Lower leg skin (tissue), 3 donors: ENCODE results near the gene ELK4.

Experiments used
- POLR2A ChIP-seq, 2 donors: fragments of 450-650 bp; IDR thresholded peaks; one replicate each; pipeline ENCODE4 v1.6.1; 2016 to 2017; ENCODE audit warnings: antibody characterized with exemption in 2 of 2, mild to moderate bottlenecking in 1 of 2, moderate library complexity in 1 of 2
- TF ChIP-seq, protein P1 (sequence below), 3 donors: fragments of 450-650 bp; IDR thresholded peaks; one replicate each; pipeline ENCODE4 v1.5.1; 2016; ENCODE audit warnings: antibody characterized with exemption in 3 of 3, mild to moderate bottlenecking in 3 of 3, moderate library complexity in 2 of 3

DNA sequence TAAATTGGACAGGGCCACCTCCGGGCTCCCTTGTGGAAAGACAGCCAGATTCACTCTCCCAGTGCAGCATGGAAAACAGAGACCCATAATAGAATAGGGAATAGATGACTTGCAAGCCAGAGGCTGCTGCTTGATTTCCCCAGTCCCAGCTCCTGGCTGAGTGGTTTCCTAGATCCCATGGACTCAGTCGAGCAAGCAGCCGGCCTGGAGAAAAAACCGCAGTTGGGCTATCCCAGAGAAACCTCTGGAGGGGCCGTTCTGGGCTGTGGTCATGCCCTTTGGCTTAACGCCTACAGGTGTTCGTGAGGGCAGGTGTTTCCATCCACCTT lies 61.7 kb downstream of the ELK4 start:
- TF ChIP-seq, protein P1, sequence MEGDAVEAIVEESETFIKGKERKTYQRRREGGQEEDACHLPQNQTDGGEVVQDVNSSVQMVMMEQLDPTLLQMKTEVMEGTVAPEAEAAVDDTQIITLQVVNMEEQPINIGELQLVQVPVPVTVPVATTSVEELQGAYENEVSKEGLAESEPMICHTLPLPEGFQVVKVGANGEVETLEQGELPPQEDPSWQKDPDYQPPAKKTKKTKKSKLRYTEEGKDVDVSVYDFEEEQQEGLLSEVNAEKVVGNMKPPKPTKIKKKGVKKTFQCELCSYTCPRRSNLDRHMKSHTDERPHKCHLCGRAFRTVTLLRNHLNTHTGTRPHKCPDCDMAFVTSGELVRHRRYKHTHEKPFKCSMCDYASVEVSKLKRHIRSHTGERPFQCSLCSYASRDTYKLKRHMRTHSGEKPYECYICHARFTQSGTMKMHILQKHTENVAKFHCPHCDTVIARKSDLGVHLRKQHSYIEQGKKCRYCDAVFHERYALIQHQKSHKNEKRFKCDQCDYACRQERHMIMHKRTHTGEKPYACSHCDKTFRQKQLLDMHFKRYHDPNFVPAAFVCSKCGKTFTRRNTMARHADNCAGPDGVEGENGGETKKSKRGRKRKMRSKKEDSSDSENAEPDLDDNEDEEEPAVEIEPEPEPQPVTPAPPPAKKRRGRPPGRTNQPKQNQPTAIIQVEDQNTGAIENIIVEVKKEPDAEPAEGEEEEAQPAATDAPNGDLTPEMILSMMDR (IDR thresholded peaks at IDR 0.05), result no peak
- no peak for TF ChIP-seq POLR2A (IDR thresholded peaks at IDR 0.05)
